ENCODE measurements around the gene NECAB2. TPM values are rescaled to one million over a fixed set of nuclear protein-coding genes. Genes with fewer than 3 reads are reported as not detected.
A peak's percentile ranks its signal among the peaks of the same experiment; 100 is the strongest.

NECAB2 gene
- total and polyA plus RNA-seq, 7 experiments from 2014 or later: not detected

DNA sequence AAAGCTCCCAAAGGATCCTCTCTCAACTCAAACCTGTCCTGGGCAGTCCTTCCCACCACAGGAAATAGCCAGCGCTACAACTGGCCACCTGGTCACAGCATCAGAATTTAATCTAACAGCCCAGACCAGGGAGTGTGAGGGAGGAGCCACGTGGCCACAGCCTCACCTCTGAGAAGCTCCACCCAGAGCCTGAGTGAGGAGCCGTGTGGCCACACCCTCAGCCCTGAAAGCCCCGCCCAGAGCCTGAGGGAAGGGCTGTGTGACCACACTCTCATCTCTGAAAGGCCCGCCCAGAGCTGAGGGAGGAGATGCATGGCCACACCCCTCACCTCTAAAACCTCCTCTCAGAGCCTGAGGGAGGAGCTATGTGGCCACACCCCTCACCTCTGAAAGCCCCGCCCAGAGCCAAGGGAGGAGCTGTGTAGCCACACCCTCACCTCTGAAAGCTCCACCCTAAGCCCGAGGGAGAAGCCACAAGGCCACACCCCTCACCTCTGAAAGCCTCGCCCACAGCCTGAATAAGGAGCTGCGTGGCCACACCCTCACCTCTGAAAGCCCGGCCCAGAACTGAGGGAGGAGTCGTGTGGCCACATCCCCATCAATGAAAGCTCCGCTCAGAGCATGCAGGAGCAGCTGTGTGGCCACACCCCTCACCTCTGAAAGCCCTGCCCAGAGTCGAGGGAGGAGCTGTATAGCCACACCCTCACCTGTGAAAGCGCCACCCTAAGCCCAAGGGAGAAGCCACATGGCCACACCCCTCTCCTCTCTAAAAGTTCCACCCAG is 45.9 kb downstream of the NECAB2 start:
- Mint-ChIP-seq H3K27ac (peak overlapping the region in 1 of 9 donors; percentile 48), H3K9me3 (peaks cover 0 to 8% (median 0%) of the 10 kb centered on the region in 11 donors), H3K27me3 (peaks cover 0 to 9% (median 6%) of the 10 kb centered on the region in 5 donors), H3K4me3 (peak overlapping the region in 2 of 10 donors; percentile 43 to 56), H3K4me1 (peaks cover 4 to 11% (median 9%) of the 10 kb centered on the region in 7 donors), H3K36me3 (no peaks in the 10 kb centered on the region)
- CTCF ChIA-PET: no interaction called here
- H3K4me1 ChIP-seq (ENCODE audit: control insufficient read depth in 2 of 2, insufficient read depth in 2 of 2, low read length in 2 of 2): no peaks in the 10 kb centered on the region
- intact Hi-C loops (cut with micrococcal nuclease): no loop called here
- no peak overlapping the region for H3K27ac ChIP-seq (ENCODE audit: low read depth, low read length)
- ATAC-seq (peak; percentile 85), DNase-seq (peak; percentile 21 to 71 (median 45))
- POLR2A ChIA-PET: no interaction called here
- H3K4me3 ChIP-seq (ENCODE audit: low read length): no peak overlapping the region
- H3K36me3 ChIP-seq (ENCODE audit: control insufficient read depth in 2 of 3, insufficient read depth in 3 of 3, low read length in 3 of 3): no peaks in the 10 kb centered on the region
- no peaks in the 10 kb centered on the region for H3K27me3 ChIP-seq (ENCODE audit: control insufficient read depth in 2 of 2, insufficient read depth in 2 of 2, low read length in 2 of 2)
- H3K9me3 ChIP-seq (ENCODE audit: control insufficient read depth in 2 of 3, low read length in 3 of 3): no peaks in the 10 kb centered on the region

GRCh38 chr16:84014570-84015327 is 46.7 kb downstream of the NECAB2 start:
- CTCF ChIA-PET: no interaction called here

DNA sequence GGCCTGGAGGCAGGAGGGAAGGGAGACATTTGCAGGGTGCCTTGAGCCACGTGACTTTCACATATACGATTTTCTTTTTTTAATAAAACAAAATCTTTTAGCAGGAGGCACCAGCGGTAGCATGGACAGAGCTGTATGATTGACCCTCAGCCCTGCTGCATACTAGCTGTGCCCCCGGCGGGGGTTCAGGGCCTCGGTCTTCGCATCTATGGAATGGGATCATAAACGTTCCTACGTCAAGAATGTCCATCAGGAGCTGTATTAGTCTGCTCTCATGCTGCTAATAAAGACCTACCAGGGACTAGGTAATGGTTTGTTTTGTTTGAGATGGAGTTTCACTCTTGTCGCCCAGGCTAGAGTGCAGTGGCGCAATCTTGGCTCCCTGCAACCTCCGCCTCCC is 47.4 kb downstream of the NECAB2 start:
- POLR2A ChIA-PET: no interaction called here
- intact Hi-C loops (cut with micrococcal nuclease): no loop called here
- Histone ChIP-seq H3K36me3 (ENCODE audit: control insufficient read depth in 2 of 3, insufficient read depth in 3 of 3, low read length in 3 of 3) (no peaks in the 10 kb centered on the region), H3K9me3 (ENCODE audit: control insufficient read depth in 2 of 3, low read length in 3 of 3) (no peaks in the 10 kb centered on the region), H3K4me1 (ENCODE audit: control insufficient read depth in 2 of 2, insufficient read depth in 2 of 2, low read length in 2 of 2) (no peaks in the 10 kb centered on the region), H3K27ac (ENCODE audit: low read depth, low read length) (no peak overlapping the region), H3K27me3 (ENCODE audit: control insufficient read depth in 2 of 2, insufficient read depth in 2 of 2, low read length in 2 of 2) (no peaks in the 10 kb centered on the region), H3K4me3 (ENCODE audit: low read length) (no peak overlapping the region)
- H3K27ac Mint-ChIP-seq: no peak overlapping the region
- CTCF ChIA-PET: no interaction called here
- peaks cover 0 to 14% (median 0%) of the 10 kb centered on the region in 11 donors for H3K9me3 Mint-ChIP-seq
- no peaks in the 10 kb centered on the region for H3K36me3 Mint-ChIP-seq
- DNase-seq: no peak
- peaks cover 0 to 14% (median 6%) of the 10 kb centered on the region in 5 donors for H3K27me3 Mint-ChIP-seq
- no peak for ATAC-seq
- no peak overlapping the region for H3K4me3 Mint-ChIP-seq
- peaks cover 4 to 11% (median 9%) of the 10 kb centered on the region in 7 donors for H3K4me1 Mint-ChIP-seq

More at GRCh38 chr16:84014570-84015327, 46.7 kb downstream of the NECAB2 start:
- Histone ChIP-seq H3K27me3 (ENCODE audit: control insufficient read depth in 2 of 2, insufficient read depth in 2 of 2, low read length in 2 of 2) (no peaks in the 10 kb centered on the region), H3K9me3 (ENCODE audit: control insufficient read depth in 2 of 3, low read length in 3 of 3) (no peaks in the 10 kb centered on the region), H3K4me3 (ENCODE audit: low read length) (no peak overlapping the region), H3K4me1 (ENCODE audit: control insufficient read depth in 2 of 2, insufficient read depth in 2 of 2, low read length in 2 of 2) (no peaks in the 10 kb centered on the region), H3K27ac (ENCODE audit: low read depth, low read length) (no peak overlapping the region), H3K36me3 (ENCODE audit: control insufficient read depth in 2 of 3, insufficient read depth in 3 of 3, low read length in 3 of 3) (no peaks in the 10 kb centered on the region)
- intact Hi-C loops (cut with micrococcal nuclease): no loop called here
- Mint-ChIP-seq H3K9me3 (peaks cover 0 to 14% (median 0%) of the 10 kb centered on the region in 11 donors), H3K36me3 (no peaks in the 10 kb centered on the region), H3K4me3 (peak overlapping the region in 2 of 10 donors; percentile 43 to 56), H3K27me3 (peaks cover 0 to 11% (median 6%) of the 10 kb centered on the region in 5 donors), H3K27ac (no peak overlapping the region), H3K4me1 (peaks cover 4 to 11% (median 9%) of the 10 kb centered on the region in 7 donors)
- ATAC-seq (no peak), DNase-seq (no peak)
- POLR2A ChIA-PET: no interaction called here

GRCh38 chr16:84016477-84016876 is 48.4 kb downstream of the NECAB2 start:
- Histone ChIP-seq H3K4me1 (ENCODE audit: control insufficient read depth in 2 of 2, insufficient read depth in 2 of 2, low read length in 2 of 2) (no peaks in the 10 kb centered on the region), H3K27ac (ENCODE audit: low read depth, low read length) (no peak overlapping the region), H3K9me3 (ENCODE audit: control insufficient read depth in 2 of 3, low read length in 3 of 3) (peaks cover 0 to 8% (median 0%) of the 10 kb centered on the region in 3 experiments), H3K4me3 (ENCODE audit: low read length) (no peak overlapping the region), H3K36me3 (ENCODE audit: control insufficient read depth in 2 of 3, insufficient read depth in 3 of 3, low read length in 3 of 3) (no peaks in the 10 kb centered on the region), H3K27me3 (ENCODE audit: control insufficient read depth in 2 of 2, insufficient read depth in 2 of 2, low read length in 2 of 2) (no peaks in the 10 kb centered on the region)
- peaks cover 4 to 11% (median 9%) of the 10 kb centered on the region in 7 donors for H3K4me1 Mint-ChIP-seq
- ChIA-PET CTCF (no interaction called here), POLR2A (no interaction called here)
- peaks cover 0 to 3% (median 0%) of the 10 kb centered on the region in 5 donors for H3K36me3 Mint-ChIP-seq
- peaks cover 3 to 17% (median 6%) of the 10 kb centered on the region in 11 donors for H3K9me3 Mint-ChIP-seq
- peaks cover 0 to 14% (median 6%) of the 10 kb centered on the region in 5 donors for H3K27me3 Mint-ChIP-seq
- intact Hi-C loops (cut with micrococcal nuclease): no loop called here
- ATAC-seq (no peak), DNase-seq (no peak)
- H3K4me3 Mint-ChIP-seq: no peak overlapping the region
- H3K27ac Mint-ChIP-seq: no peak overlapping the region

DNA sequence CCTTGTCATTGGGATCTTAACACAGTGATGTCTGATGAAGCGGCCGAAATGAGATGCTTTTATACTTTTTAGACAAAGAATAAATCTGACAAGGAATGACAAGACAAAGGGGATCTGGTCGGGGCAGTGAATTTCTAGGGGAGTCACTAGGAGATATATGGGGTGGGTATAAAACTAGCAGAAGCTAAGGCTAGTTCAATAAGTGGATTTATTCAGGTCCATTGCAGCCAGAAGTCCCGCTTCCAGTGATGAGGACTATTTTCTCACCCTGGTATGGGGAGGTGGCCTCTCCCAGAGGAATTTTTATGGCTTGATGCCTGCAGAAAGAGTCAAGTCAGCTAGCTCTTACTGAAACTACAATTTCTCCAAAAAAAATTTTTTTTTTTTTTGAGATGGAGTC is 50.7 kb downstream of the NECAB2 start:
- H3K4me1 Mint-ChIP-seq: peaks cover 4 to 11% (median 9%) of the 10 kb centered on the region in 7 donors
- peaks cover 0 to 12% (median 0%) of the 10 kb centered on the region in 3 experiments for H3K9me3 ChIP-seq (ENCODE audit: control insufficient read depth in 2 of 3, low read length in 3 of 3)

GRCh38 chr16:84020353-84020752 is 52.3 kb downstream of the NECAB2 start:
- Mint-ChIP-seq H3K9me3 (peaks cover 6 to 21% (median 9%) of the 10 kb centered on the region in 11 donors), H3K4me3 (no peak overlapping the region), H3K4me1 (no peaks in the 10 kb centered on the region), H3K36me3 (peaks cover 0 to 6% (median 0%) of the 10 kb centered on the region in 5 donors), H3K27ac (no peak overlapping the region), H3K27me3 (peaks cover 0 to 17% (median 11%) of the 10 kb centered on the region in 5 donors)
- no peak overlapping the region for H3K27ac ChIP-seq (ENCODE audit: low read depth, low read length)
- ATAC-seq: no peak
- ChIA-PET CTCF (interaction anchor here (0.6 kb wide), 1 partner anchor 45 kb away, joined by 3 read pairs; no protein-coding TSS in a partner anchor), POLR2A (no interaction called here)
- no peak overlapping the region for H3K4me3 ChIP-seq (ENCODE audit: low read length)
- no peak for DNase-seq
- no peaks in the 10 kb centered on the region for H3K27me3 ChIP-seq (ENCODE audit: control insufficient read depth in 2 of 2, insufficient read depth in 2 of 2, low read length in 2 of 2)
- intact Hi-C loops (cut with micrococcal nuclease): no loop called here
- H3K9me3 ChIP-seq (ENCODE audit: control insufficient read depth in 2 of 3, low read length in 3 of 3): peaks cover 0 to 12% (median 0%) of the 10 kb centered on the region in 3 experiments
- no peaks in the 10 kb centered on the region for H3K36me3 ChIP-seq (ENCODE audit: control insufficient read depth in 2 of 3, insufficient read depth in 3 of 3, low read length in 3 of 3)
- no peaks in the 10 kb centered on the region for H3K4me1 ChIP-seq (ENCODE audit: control insufficient read depth in 2 of 2, insufficient read depth in 2 of 2, low read length in 2 of 2)

More for the DNA sequence above, 50.7 kb downstream of the NECAB2 start:
- H3K4me3 Mint-ChIP-seq: no peak overlapping the region
- no peak for DNase-seq
- ChIA-PET POLR2A (no interaction called here), CTCF (no interaction called here)
- no peak overlapping the region for H3K27ac Mint-ChIP-seq
- peaks cover 6 to 21% (median 11%) of the 10 kb centered on the region in 11 donors for H3K9me3 Mint-ChIP-seq
- H3K36me3 Mint-ChIP-seq: peaks cover 0 to 6% (median 0%) of the 10 kb centered on the region in 5 donors
- intact Hi-C loops (cut with micrococcal nuclease): no loop called here
- Histone ChIP-seq H3K36me3 (ENCODE audit: control insufficient read depth in 2 of 3, insufficient read depth in 3 of 3, low read length in 3 of 3) (no peaks in the 10 kb centered on the region), H3K4me1 (ENCODE audit: control insufficient read depth in 2 of 2, insufficient read depth in 2 of 2, low read length in 2 of 2) (no peaks in the 10 kb centered on the region), H3K27ac (ENCODE audit: low read depth, low read length) (no peak overlapping the region), H3K4me3 (ENCODE audit: low read length) (no peak overlapping the region), H3K27me3 (ENCODE audit: control insufficient read depth in 2 of 2, insufficient read depth in 2 of 2, low read length in 2 of 2) (no peaks in the 10 kb centered on the region)
- no peak for ATAC-seq
- peaks cover 0 to 17% (median 11%) of the 10 kb centered on the region in 5 donors for H3K27me3 Mint-ChIP-seq

Measured in naive thymus-derived CD4-positive, alpha-beta T cell (primary cell).